GM19238 (cell line): Measurements from ENCODE around the gene NR2F1.

ENCODE experiments used
- DNase-seq: peaks from one replicate; pipeline ENCODE4 v3.0.0; 2011; ENCODE audit warnings: low spot score; ENCODE audit not compliant: insufficient read length

NR2F1 gene

DNA sequence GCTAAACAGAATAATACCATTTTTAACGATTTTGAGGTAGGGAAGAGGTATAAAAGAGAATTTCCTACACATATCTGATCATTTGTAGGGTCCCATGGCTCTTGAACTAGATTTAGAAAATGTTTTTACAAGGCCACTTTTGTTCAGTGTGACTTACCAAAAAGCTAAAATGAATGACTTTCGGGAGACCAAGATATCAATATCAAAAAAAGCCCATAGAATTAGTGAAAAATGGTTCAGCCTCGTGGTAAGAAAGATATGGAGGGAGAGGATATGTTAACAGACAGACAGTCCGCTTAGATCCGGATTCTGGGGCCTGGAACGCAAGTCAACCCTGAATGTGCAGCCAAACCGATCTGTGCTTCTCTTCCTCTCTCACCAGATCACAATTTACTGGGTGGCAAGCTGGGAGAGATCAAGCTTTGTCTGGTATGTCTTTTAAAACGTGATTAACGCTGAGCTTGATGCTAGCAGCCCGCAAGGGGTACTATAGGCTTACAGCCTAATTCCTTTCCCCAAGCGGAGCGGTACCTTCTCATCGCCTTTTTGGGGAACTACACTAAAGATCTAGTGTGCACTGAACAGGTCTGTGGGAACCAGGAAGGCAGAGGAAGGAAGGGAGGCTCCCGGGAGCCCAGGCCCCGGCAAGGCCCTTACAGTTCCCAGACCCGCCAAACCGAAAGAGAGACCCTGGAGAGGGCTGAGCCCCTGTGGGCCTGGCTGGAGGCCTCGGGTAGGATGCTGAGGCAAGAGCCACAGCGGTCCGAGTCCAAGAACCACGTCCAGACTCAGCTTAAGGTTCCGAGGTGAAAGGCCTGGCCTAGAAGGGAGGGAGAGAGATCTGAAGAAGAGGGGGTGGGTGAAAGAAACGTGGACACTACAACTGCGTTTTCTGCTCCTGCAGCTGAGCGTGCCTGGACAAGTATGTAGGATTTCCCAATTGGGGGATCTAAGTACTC is 4.9 kb upstream of the NR2F1 start:
- no peak for DNase-seq

DNA sequence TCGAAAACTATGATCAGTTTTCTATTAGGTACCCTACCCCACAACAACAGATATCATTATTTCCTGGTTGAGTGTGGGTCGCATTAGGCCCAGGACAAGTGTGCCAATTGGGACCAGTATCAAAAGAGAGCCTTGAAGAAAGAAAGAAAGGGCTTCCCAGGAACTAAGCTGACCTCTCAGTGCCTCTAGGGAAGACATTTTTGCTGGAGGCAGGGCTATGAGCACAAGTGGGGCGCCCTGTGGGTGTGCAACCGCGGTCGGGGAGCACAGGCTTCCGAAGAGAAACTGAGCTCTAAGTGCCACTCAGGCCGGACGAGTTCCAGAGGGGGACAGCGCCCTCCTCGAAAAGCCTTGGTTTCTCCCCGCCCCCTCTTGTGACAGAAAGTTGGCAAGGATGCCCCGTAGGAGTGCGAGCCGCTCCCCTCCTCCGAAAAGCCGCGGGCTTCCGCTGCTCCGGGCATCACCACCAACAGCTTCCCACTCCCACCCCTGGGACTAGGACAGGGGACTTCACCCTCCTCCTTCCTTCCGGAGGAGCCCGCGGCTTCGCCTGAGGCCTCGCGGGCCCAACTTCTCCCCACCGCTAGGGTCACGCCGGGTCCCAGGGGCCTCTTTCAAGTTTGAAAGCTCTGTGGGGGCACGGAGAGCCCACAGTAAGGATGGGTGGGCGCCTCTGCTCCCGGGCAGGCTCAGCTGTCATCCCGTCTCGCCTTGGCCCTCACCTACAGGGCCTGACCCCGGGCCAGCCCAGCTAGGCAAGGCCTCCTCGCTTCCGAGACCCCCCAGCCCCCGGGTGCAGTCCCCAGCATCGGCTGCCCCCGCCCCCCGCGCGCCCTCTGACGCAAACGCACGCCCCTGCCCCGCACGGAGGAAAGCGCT is 4.0 kb upstream of the NR2F1 start:
- no peak for DNase-seq

DNA sequence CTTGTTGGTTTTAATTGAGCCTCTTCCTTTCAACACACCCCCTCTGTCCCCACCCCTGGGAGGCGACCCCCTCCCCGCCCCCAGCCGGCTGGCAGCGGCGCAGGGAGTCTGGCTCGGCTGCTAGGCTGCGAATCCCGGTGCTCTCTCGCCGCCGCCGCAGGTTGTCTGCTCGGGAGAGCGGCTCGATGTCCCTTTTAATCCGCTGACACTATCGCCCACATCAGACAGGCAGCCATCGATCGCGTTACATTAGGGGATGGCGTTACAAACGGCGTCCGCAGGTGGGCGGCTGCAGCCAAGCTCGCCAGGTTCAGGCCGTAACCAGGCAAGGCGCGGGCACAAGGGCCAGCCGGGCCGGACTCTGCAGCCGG is 3.3 kb upstream of the NR2F1 start:
- DNase-seq, result no peak

DNA sequence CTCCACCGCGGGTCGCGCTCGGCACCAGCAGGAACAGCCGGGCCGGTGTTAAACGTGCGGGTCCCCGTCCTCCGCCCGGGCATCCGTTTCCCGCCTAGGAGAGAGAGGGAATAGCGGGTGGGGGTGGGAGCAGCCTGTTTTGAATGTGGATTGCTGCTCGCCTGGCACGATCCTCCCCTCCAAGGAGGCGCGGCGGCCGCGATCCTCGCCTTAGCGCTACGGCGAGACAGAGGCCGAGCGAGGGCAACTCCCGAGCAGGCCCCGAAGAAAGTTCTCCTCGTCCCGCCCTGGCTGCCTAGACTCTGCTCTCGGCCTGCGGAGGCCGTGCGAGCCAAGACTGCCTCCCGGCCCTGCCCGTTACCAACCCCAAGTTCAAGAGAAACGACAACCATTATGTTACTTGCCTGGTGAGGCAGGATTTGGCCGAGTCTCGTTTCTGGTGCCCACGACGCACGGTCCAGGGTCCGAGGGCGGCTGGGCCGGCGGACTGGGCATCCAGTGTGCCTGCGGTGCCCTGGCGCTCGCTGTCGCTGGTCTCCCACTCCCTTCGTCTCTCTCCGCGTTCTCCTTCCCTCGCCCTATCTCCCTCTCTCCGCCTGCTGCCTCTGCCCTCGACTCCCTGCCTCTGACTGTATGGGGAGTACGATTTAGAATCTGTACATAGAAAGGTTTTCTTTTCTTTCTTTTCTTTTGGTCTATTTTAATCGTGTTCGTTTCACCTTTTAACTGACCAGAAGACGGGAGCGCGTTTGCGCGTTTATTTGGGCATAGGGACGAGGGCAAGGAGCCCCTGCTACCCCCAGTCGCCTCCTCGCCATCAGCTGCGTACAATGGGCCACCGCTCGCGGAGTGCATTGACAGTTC is 2.7 kb upstream of the NR2F1 start:
- DNase-seq, result no peak

DNA sequence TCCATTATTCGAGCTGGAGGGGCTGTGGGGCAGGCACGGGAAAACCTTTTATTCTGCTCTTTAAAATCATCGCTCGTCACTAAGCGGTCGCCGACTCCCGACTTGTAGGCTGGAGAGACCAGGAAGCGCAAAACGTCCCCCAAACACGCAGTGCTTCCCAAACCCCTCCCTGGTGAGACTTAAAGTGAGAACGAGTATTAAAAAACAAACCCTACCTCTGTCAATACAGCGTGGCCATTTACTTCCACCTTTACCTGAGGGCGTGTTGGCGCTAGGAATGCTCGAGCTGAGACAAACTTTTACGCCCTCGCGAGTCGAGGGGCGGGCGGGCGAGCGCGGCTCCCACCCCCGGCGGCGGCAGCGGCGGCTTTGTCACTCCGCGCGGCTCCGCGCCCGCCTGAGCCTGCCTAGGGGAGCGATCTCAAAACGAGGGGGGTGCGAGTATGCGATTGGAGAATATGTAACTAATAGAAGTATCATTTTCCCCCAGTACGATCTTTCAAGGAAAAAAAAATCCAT is 2.0 kb upstream of the NR2F1 start, which contains the start of gene NR2F1-AS1:
NR2F1-AS1 (minus strand) TSS at position 293 of the 519 bp plus-strand sequence.
- DNase-seq, result no peak

DNA sequence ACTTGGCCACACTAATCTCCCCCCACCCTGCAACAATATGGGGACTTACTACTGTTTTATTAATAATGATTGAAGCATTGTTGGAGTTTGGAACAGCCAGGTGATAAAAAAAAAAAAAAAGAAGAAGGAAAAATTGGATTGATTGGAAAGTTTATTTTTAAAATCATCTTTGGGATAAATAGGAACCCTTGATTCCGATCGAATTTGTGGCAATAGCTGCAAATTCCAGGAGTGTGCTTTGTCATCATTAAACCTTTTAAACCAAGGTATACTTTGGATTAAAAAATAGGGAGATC is 907 bp upstream of the NR2F1 start:
- no peak for DNase-seq

DNA sequence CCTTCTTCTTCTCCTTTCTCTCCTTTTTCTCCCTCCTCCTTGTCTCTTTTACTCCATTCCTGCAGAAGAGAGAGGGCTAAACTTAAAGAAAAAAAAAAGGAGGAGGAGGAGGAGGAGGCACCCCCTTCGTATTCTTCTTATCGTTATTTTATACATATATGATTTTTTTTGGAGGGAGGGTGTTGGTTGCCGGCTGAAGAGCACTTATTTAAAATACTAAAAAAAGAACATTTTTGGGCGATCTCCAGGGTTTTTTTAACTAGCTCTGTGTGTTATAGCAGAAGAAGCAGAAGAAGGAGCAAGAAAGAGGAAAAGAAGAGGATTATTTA is 381 bp downstream of the NR2F1 start:
- no peak for DNase-seq

DNA sequence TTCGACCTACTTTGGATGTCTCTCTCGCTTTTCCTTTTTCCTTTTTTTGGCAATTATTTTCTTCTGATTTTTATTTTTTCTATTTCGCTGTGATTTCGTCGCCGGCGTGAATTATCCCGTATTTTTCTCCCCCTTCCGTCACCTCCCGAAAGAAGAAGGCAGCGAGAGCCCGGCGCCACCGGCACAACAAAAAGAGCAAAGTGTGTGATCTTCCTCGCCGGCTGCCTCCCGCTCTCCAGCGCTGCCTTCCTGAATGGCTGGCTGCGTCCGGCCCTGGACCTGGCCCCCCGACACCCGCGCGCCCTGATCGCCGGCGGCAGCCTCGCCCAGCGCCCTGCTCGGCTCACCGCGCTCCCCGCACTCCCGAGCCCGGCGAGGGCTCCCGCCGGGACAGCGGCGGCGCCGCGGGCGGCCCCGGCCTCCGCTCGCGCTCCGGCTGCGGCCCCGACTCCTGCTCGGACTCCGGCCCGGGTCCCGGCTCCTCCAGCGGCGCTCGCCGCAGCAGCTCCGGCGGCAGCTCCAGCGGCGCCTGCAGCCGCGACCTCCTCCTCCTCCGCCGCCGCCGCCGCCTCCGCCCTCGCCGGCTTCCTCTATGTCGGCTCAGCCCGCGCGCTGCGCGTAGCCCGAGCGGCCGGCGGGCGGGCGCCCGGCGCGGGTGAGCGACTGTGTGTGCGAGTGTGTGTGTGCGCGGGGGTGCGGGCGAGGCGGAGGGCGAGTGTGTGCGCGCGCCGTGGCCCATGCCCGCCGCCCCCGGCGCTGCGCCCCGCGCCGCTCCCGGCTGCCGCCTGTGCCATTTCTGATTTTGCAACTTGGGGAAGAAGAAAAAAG is 960 bp downstream of the NR2F1 start:
- no peak for DNase-seq

DNA sequence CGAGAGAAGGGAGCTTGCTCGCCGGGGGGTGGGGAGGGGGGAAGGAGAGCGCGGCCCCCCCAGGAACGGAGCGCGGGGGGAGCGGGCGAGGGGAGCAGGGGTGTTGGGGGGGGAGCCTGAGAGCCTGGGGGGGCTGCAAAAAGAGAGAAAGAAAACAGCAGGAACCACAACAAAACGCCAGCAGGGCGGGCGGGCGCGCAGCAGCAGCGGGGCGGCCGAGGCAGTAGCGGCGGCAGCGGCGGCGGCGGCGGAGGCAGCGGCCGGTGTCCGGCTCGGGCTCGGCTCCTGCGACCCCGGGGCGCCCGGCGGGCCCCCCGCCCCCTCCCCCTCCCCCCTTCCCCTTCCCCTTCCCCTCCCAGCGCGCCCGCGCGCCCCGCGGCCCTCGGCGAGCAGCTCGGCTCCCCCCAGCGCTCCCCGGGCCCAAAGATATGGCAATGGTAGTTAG is 1.6 kb downstream of the NR2F1 start:
- no peak for DNase-seq

DNA sequence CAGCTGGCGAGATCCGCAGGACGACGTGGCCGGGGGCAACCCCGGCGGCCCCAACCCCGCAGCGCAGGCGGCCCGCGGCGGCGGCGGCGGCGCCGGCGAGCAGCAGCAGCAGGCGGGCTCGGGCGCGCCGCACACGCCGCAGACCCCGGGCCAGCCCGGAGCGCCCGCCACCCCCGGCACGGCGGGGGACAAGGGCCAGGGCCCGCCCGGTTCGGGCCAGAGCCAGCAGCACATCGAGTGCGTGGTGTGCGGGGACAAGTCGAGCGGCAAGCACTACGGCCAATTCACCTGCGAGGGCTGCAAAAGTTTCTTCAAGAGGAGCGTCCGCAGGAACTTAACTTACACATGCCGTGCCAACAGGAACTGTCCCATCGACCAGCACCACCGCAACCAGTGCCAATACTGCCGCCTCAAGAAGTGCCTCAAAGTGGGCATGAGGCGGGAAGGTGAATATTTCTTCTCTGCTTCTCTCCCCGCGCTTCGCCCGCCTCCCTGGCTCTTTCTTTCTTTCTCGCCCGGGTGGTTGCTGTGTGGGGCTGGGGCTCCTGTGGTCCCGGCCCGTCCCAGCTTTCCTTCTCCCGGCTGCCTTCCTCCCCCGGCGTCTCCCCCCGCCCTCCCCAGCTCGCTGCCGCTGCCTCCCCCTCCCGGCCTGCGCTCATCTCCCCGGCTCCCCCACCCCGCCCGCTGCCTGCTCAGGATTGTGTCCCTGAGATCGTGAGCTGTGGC is 2.2 kb downstream of the NR2F1 start:
- no peak for DNase-seq

DNA sequence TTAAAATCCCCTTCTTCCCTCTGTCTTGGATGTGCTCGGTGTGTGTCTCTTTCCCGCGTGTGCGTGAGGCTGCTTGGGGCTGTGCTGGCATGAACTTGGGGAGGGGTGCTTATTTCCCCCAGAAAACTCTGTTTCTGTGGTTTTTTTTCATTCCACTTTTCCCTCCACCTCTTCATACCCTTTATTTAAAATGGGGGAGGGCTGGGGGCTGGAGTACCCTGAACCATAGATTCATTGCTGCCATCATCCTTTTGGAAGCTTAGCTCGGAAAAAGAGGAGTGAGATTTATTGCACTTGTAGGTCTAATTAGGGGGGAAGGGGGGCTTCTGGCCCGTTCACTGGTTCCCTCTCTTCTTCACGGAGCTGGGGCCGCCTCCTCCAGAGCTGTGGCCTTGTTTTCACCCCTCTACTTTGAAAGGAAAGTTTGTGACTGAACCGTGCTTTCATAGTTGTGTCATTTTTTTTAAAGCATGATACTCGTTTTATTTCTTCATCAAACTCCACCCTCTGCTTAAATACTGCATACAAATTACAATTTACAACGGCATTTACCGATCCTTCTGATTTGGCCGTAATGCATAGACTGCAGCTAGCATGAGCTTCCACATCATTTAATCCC is 2.9 kb downstream of the NR2F1 start:
- no peak for DNase-seq

DNA sequence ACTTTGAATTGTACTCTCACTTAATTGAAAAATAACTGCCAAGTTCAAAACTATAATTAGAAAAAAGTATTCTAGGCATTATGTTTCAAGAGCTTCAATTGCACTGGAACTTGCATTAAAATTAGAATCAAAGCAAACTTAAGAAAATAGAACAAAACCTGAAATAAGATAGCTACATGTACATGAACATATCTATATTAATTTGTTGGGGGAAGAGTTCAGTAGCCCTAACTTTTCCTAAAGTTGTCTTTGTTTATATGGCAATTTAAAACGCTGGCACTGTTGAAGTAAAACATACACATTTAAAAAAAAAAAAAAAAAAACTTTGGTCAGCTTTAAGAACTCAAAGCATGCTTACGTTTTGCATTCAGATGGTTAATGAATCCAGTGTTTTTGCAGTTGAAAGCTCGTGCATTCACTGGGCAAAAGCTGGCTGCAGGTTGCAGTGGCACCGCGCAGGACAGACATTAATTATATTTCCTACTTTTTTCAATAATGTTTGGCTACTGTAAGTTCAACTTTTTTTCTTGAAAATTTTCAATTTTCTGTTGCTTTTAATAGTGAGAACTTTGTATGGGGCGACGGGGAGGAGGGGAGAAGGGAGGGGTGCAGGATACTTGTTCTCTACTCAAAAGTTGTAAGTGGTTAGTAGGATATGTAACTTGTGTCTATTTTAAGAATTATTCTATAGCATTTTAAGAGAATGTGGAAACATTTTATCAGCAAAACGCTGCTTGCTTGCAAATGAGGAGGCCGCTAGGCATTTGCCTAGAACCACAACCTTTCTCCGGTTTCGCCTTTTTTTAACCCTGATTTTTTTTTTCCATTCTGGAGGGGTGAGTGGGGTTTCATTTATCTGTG is 3.9 kb downstream of the NR2F1 start:
- DNase-seq, result no peak

DNA sequence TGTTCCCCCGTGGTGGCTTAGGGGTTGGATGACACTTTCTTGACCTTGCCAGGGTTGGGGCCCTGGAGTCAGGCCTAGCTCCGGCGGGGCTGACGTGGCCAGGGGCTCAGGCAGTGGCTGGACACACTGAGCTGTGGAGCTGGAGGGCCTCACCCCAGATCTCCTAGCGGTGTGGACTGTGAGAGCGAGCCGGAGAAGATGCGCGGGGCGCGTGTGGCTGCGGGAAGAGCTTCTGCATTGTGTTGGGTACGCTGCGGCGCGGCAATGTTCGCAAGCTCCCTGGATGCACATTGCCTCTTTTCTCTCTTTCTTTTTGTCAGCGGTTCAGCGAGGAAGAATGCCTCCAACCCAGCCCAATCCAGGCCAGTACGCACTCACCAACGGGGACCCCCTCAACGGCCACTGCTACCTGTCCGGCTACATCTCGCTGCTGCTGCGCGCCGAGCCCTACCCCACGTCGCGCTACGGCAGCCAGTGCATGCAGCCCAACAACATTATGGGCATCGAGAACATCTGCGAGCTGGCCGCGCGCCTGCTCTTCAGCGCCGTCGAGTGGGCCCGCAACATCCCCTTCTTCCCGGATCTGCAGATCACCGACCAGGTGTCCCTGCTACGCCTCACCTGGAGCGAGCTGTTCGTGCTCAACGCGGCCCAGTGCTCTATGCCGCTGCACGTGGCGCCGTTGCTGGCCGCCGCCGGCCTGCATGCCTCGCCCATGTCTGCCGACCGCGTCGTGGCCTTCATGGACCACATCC is 4.8 kb downstream of the NR2F1 start:
- DNase-seq, result no peak

DNA sequence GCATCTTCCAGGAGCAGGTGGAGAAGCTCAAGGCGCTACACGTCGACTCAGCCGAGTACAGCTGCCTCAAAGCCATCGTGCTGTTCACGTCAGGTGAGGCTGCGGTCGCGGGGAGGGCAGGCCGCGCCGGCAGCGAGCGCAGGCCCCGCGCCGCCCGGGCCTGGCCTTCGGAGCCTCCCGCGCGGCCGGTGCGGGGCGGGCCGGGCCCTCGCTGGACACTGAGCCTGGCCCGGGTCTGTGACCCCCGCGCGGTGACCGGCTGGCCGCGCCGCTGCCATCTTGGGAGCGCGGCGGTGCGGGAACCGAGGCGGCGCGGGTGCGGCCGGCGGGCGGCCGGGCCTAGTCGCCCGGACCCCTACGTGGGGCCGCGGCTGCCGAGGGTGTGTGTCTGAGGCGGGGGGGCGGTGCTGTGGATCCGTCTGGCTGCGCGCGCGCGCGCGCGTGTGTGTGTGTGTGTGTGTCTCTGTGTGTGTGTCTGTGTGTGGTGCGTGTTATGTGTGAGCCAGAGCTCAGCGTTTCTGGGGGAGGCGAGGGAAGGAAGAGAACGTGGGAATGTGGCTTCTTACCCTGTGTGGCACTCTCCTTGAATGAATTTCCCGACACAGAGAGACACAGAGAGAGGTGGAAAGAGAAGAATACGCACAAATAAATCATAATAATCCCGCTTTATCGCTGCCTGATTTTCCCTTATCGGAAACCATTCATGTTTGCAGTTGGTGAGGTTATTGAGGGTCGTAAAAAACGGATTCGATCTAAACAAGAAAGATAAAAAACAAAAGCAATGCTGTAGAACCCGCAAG is 5.5 kb downstream of the NR2F1 start:
- no peak for DNase-seq

DNA sequence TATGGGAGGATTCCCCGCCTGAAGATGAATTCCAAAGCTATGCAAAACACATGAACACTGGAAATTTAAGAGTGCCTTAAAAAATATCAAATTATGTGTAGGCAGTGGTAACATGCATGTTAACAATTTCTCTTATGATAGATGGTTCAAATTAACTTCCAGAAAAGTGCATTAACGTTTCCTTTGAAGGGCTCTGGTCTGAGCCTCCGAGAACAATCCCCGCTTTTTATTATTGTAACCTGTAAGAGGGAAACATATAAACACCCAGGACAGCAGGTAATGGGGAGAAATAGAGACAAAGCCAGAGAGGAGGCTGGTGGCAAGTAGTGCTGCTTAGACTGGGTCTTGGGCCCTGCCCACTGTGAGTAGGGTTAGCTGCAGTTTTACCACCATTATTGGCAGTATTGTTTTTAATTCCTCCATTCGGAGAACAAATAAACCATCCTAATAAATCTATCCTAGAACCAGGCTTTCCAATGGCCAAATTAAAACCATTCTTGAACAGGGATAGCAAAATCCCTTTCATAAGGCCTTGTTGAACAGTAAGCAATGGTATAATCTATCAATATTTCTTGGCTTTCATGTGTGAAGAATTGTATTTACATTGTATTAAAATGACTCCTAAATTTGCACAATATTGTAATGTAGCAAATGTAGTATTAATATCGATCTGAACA is 6.3 kb downstream of the NR2F1 start:
- DNase-seq, result no peak

DNA sequence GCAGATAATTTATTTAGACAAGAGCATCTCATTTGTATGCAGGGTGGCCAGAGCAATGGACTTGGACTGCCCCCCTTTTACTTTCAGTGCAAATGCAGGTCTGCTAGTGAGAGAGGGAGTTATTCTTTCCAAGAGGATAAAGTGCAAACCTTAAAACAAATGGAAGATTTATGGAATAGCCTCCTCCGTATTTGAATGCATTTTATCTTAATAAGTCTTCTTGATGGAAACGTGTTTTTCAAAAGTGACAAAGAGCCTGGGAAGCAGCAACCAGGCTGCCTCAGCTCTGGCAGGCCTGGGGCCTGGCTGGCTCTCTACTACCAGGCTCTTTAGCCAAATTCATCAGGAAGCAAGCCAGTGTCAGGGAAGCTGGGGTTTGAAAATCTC is 6.8 kb downstream of the NR2F1 start:
- DNase-seq, result no peak
